GM19455 (cell line): Measurements from ENCODE around the gene AMT.

ENCODE experiments used
- ATAC-seq: cut with Tn5 transposase; IDR thresholded peaks from one replicate; pipeline ENCODE4 v1.9.1; 2021; ENCODE audit not compliant: unreplicated experiment

The AMT gene

GRCh38 chr3:49422379-49423248, at the start of gene AMT:
TSS of gene AMT (minus strand) at chr3:49422473. CDS start at chr3:49422450, 23 bp downstream.
- no peak for ATAC-seq

GRCh38 chr3:49470714-49471420, 48.6 kb upstream of the AMT start:
- peak; percentile 38 for ATAC-seq

- peak; percentile 83 for ATAC-seq
Measured at GRCh38 chr3:49469936-49470713, 47.9 kb upstream of the AMT start, which contains the start of gene DAG1. TSS of gene DAG1 (plus strand) at chr3:49470267. CDS start at chr3:49510535, 40,268 bp downstream.

GRCh38 chr3:49469037-49469935, 47.0 kb upstream of the AMT start:
- no peak for ATAC-seq

- ATAC-seq: no peak
Measured at GRCh38 chr3:49466085-49466484, 43.8 kb upstream of the AMT start.

GRCh38 chr3:49465270-49466034, 43.2 kb upstream of the AMT start:
- no peak for ATAC-seq

- no peak for ATAC-seq
Measured at GRCh38 chr3:49462222-49462621, 39.9 kb upstream of the AMT start.

GRCh38 chr3:49461443-49462171, 39.3 kb upstream of the AMT start:
- no peak for ATAC-seq

- ATAC-seq: no peak
Measured at GRCh38 chr3:49460956-49461355, 38.7 kb upstream of the AMT start.

GRCh38 chr3:49460188-49460890, 38.1 kb upstream of the AMT start:
- ATAC-seq: no peak

- ATAC-seq: no peak
Measured at GRCh38 chr3:49456466-49456865, 34.2 kb upstream of the AMT start.

GRCh38 chr3:49454898-49455681, 32.8 kb upstream of the AMT start:
- ATAC-seq: no peak

- ATAC-seq: no peak
Measured at GRCh38 chr3:49454458-49454857, 32.2 kb upstream of the AMT start.

GRCh38 chr3:49453621-49454020, 31.3 kb upstream of the AMT start:
- ATAC-seq: no peak

GRCh38 chr3:49445391-49445790, 23.1 kb upstream of the AMT start:
- no peak for ATAC-seq

GRCh38 chr3:49434731-49435130, 12.5 kb upstream of the AMT start:
- no peak for ATAC-seq

GRCh38 chr3:49428752-49429080, 6.4 kb upstream of the AMT start:
- no peak for ATAC-seq

GRCh38 chr3:49427586-49427985, 5.3 kb upstream of the AMT start:
- no peak for ATAC-seq
